ENCODE results near the gene DDR1. TPM values are rescaled to one million over a fixed set of nuclear protein-coding genes. Genes with fewer than 3 reads are reported as not detected.

The DDR1 gene
- total RNA-seq, 1 donor from 2014 or later, result 88.6 TPM

DNA sequence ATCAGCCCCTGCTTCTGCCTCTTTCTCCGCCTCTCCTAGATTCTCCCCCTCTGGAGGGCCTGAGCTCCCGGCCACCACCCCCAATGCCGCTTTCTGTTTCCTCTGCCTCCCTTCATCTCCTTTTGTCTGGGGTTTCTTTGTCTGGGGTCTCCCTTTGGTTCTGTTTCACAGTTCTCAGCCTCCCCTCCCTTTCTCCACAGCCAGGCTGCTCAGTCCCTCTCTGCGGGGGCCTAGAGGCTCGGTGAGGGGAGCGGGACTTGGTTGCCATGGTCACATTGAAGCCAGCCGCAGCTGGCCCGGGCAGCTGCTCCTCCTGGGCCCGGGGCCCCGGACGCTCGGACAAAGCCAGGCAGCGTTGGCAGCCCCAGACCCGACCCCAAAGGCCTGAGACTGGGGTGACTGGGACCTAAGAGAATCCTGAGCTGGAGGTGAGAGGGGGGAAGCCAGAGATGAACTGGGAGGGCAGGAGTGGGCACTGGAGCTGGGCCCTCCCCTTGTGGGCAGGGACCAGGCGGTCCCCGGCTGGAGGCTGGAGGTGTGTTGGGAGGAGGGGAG, 3.5 kb upstream of the DDR1 start:
- no peak for DNase-seq (ENCODE audit: low read depth)

DNA sequence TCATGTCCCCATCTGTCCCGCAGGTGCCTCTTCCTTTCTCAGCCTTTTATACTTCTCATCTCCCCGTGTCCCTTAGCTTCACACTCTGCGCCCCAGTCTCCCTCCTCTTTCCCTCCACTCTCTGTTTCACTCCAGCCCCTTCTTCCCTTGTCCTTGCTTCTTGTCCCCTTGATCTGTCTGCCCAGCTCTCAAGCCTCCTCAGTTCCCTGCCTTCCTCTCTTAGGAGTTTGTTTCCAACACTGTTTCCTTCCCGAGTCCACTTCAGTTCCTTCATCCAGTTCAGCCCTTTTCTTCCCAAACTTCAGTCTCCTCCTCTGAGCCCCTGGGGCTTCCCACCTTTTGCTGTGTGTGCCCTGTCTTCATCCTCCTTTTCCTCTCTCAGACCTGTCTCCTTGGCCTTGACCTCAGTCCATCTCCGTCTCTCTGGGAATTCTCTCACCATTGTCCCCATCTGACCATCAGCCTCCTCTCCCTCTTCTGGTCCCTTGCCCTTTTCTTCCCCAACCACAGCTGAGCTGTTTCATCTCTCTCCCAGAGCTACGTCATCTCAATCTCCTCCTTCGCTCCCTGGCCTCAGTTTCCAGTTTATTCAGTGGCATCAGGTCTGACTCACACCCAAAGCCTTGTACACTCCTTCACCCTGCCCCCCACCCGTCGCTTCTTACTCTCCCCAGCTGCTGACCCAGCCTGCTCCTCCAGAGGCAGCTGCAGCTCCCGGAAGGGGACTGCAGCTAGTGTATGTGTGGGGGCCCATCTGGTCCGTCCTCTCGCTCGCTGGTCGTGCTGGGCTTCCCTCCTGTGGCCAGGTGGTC, 2.7 kb upstream of the DDR1 start:
- peak; percentile 79 for DNase-seq (ENCODE audit: low read depth)

DNA sequence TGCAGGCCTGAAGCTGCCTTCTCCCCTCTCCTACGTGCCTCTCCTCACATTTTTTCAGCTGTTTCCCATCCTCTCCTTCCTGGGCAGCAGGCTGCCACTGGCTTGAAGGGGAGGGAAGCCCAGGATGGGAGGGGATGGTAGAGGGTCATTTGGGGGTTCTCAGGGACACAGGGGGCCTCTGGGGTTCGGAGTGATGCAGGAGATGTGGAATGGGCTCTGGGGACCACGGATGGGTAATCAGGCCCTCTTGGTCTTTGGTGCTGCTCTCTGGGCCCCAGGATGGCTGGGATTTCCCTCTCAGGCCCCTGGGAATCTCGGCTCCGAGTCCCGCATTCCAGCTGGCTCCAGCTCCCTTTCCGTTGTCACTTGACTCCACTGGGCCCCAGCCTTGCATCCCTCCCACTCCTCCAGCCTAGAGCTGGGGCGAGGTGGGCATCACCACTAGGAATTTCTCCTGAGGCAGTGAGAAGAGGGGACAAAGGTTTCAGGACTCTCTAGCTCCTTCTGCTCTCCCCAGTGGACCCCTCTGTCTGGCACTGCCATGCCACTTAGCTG, 2.0 kb upstream of the DDR1 start:
- peak; percentile 46 for DNase-seq (ENCODE audit: low read depth)

DNA sequence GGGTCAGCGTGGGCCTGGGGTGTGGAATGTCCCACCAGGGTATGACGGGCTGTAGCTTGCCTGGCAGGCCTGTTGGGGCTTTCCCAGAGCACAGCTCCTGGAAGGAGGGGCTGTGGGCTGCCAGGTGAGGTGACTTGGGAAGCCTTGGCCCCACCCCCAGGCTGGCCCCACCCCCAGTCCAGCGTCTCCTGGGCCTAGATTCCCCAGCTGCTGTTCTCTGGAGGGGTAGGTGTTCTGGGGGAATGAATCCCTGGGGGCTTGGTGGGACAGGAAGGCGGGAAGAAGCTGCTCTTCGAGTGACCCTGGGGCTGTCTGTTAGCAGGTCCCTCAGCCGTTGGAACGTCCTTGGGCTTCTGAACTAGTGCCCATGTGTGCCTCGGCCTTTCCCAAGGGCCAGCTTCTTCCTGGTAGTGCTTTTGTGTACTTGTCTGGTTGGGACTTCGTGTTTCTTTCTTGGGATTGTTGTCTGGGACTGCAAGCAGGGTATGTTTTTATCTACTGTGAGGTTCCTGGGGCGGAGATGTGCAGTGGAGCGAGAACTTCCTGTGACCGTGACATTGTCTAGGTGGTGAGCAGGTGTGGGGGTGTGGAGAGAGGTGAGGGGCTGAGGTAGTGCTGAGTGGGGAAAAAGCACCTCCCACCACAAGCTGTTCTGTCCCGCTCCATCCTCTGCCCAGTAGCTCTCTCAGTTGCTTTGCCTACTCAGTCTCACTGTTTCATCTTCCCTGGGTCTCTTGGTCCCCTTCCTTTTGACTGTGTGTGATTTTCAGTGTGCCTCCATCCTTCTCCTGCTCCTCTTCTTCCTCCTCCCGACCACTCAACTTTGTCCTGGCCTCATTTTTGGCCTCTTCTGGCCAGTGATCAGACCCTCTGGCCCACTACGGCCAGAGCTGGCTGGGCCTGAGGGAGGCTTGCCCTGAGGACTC, 1.3 kb upstream of the DDR1 start:
- DNase-seq (ENCODE audit: low read depth), result no peak

DNA sequence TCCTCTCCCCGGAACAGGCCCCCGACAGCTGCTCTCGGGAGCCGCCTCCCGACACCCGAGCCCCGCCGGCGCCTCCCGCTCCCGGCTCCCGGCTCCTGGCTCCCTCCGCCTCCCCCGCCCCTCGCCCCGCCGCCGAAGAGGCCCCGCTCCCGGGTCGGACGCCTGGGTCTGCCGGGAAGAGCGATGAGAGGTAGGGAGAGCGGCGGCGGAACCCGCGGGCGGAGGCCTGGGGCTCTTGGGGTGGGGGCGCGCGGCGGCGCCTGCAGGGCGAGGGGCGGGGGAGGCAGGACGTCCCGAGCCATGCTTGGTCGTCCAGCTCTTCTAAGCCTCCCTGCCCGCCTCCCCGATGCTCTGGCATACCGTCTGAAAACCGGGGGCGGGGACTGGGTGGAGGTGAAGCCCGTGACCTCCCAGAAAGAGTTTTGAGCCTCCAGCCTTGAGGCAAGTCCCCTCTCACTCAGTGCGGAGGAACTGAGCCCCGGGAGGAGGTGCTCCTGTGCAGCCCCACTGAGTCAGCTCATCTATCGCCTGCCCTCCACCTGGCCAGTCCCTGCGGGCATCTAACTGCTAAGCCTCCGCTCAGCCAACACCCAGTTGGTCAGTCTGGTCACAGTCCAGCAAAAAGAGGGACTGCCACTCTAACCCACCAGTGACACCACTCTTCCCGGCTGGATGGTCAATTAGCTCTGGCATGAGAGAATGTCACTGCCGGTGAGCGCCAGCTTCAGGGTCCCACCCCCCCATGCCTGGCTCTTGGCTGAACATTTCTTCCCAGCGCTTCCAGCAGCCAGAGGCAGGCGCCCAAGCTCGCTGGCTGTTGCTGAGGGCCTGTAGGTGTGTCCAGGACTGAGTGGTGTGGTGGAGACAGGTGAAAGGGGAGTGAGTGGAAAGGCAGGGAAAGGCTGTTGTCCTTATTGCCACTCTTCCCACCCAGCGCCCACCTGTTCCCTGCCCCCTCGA, 482 bp downstream of the DDR1 start:
- peak; percentile 83 for DNase-seq (ENCODE audit: low read depth)

DNA sequence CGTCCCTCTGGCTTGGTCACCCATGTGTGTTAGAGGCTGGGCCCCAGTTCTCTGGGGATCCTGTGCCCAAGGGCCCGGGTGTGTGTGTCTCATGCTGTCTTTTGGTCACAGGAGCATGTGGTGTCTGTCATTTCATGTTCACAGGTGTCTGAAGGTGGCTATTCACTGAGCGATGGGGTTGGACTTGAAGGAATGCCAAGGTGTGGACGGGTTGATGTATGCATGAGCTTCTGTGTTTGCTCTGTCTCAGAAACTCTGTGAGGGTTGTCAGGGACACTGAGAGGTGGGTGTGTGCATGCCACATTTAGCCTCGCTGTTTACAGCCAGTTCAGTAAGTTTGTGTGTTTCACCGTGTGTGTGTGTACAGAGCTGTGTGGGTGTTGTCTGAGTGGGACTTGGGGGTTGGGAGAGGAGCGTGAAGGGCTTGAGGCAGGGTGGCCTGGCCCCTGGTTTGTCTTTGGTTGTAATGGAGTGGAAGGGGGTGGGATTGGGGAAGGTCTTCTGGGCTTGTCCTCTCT, 1.2 kb downstream of the DDR1 start:
- DNase-seq (ENCODE audit: low read depth), result peak; percentile 60

DNA sequence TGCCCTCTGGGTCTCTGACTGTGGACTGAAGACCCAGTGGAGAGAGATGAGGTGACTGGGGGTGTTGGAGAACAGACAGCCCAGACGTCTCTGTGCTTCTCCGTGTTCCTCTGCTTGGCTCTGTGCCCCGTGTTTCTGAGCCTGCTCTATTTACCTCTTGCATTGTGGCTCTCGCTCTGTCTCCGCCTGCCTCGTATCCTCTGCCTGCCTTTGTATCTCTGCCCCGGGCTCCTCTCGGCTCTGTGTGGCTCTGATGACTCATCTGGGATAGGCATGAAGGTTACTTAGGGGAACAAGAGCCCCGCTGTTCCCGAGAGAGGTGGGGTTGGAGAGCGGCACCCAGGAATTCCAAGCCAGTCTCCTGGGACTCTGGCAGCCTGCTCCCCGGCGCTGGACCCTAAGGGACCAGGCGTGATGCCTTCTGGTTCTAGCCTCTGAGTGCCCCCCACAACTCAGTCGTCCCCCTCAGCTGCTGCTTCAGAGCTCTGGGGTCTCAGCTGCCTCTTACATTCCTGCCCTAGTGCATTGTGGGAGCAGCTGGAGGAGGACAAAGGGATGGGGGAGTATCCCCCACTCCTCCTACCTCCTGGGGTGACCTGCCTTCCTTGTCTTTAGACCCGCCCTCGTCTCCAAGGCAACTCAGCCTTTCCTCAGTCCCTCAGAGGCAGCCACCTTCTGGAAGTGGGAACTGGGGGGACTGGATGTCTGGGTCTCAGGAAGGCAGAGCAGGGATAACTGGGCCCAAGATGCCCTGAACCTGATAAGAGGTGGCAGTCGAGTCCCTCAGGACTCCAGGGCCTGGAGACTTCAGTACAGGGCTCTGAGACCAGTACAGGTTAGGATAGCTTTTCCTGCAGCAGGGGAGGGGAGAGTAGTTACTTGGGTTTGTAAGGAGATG, 1.9 kb downstream of the DDR1 start:
- DNase-seq (ENCODE audit: low read depth), result peak; percentile 91

DNA sequence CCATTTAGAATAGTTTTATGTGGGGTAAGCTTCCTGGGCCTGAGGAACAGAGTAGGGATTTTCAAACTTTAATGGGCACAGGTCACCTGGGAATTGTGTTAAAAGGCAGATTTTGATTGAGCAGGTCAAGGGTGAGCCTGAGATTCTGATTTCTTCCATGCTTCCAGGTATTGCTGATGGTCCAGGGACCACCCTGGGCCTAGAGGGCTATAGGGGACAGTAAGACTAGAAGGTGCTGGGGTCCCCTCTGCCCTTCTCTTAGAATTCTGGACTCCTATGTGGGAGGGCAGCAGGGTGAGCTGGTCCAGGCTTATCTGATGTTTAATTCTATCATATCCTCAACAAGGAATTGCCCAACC, 2.6 kb downstream of the DDR1 start:
- no peak for DNase-seq (ENCODE audit: low read depth)

DNA sequence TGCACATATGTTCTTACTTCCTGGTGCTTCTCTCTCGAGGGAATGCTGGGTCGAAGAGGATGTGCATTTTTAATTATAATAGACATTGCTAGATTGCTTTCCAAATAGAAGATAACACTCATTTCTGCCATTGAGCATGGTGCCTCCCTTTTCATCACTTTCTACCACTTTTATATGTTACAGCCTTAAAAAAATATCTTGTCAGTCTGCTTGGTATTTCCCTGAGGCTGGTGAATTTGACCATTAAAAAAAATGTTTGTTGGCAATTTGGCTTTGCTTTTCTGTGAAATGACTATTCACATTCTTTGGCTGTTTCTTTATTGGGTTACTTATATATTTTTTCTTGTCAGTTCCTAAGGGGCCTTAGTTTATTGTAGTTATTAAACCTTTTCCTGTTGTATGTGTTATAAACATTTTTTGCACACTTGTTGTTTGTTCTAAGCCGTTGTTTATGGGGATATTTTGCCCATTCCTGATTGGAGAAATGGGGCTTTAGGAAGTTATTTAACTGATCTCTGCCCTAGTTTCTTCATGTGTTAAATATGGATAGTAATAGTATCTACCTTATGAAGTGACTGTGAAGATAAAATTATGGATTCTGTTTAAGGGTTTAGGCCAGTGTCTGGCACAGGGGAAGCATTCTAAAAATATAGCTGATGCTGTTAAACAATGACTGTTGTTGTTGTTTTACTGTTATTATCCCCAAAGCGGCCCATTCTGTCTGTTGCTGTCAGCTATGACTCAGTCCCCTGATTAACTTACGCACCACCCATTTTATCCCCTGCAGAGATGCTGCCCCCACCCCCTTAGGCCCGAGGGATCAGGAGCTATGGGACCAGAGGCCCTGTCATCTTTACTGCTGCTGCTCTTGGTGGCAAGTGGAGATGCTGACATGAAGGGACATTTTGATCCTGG, 3.8 kb downstream of the DDR1 start:
- DNase-seq (ENCODE audit: low read depth), result no peak

DNA sequence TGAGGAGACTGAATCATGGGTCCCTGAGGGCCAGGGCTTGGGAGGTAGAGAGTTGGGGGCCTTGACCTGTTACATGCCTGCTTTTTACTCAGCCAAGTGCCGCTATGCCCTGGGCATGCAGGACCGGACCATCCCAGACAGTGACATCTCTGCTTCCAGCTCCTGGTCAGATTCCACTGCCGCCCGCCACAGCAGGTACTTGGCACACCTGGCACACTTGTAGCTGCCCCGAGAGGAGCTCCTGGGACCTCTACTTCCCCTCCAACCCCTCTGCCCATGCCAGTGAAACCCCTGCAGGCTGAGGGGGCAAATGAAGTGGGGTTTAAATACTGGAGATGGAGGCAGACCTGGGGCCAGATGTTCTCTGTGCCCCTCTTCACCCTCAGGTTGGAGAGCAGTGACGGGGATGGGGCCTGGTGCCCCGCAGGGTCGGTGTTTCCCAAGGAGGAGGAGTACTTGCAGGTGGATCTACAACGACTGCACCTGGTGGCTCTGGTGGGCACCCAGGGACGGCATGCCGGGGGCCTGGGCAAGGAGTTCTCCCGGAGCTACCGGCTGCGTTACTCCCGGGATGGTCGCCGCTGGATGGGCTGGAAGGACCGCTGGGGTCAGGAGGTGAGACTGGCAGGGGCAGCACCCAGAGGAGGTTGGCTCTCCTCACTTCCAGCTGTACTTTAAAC, 4.6 kb downstream of the DDR1 start:
- DNase-seq (ENCODE audit: low read depth), result no peak

DNA sequence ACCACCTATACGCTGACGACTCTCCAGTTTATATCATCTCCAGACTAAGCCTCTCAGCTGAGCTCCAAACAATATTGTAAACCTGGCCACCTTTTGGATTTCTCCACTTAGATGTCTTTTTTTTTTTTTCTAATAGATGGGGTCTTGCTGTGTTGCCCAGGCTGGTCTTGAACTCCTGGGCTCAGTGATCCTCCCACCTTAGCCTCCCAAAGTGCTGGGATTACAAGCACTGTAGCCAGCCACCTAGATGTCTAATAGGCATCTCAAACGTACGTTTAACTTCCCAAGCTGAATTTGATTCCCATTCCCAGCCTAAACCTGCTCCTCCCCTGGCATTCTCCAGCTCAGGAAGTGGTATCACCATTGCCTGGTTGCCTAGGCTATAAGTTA, 5.2 kb downstream of the DDR1 start:
- DNase-seq (ENCODE audit: low read depth), result no peak

DNA sequence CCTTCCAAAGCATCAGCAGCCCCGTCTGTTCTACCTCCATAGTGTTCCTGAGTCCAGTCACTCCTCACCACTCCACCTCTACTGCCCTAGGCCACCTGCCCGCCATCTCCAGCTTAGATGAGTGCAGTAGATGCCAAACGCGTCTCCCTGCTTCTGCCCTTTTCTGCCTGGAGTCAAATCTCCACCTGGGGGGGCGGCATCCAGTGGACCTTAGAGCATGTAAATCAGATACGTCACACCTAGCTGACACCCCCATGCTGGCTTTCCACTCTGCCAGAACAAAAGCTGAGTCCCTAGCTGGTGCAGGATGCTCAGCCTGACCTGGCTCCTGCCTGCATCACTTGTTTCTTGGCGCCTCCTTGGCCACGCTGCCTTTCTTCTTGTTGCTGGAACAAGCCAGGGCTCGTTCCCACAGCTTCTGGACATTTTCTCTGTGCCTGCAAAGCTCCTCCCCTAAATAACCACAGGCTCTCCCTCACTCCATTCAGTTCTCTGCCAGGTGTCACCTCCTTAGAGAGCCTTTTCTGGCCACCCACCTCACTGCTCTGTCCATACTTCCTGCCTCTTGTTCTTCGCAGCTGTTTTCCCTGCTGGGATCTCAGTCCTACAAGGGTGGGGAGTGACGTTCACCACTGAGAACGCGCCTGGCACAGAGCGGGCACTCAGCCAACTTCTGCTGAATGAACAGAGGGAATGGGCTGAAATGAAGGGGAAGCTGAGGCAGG, 5.8 kb downstream of the DDR1 start:
- DNase-seq (ENCODE audit: low read depth), result peak; percentile 87

DNA sequence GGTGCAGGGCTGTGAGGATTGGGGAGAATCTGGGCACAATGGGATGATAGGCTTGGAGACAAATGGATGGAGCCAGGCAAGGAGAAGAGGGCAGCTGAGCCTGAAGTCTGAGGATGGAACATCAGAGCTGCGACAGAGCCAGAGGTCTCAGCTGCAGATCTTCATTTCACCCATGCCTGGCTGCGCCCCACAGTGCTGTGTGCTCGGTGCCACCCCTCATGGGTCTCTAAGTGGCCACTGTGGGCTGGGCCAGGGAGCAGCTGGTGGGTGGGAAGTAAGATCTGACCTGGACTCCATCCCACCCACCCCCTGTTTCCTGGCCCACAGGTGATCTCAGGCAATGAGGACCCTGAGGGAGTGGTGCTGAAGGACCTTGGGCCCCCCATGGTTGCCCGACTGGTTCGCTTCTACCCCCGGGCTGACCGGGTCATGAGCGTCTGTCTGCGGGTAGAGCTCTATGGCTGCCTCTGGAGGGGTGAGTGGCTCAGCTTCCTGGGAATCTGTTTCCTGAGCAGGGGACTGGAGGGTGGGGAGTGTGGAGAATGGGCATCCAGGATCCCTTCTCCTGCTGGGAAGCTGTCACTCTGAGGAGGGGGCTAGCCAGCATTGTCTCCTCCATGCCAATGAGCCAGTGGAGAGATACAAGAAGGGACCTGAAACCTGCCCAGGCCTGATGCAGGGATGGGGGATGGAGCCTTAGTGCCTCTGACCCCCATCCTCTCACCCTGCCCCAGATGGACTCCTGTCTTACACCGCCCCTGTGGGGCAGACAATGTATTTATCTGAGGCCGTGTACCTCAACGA, 6.5 kb downstream of the DDR1 start:
- DNase-seq (ENCODE audit: low read depth), result no peak

DNA sequence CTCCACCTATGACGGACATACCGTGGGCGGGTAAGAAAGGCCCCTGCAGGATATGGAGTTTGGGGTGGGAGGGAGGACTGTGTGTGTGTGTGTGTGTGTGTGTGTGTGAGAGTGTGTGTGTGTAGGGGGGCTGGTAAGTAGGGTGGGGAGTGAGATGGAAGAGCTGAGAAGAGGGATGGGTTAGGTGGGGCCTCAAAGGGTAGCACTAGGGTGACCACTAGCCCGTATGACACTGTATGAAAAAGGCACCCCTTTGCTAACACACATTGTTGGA, 7.1 kb downstream of the DDR1 start:
- DNase-seq (ENCODE audit: low read depth), result no peak

DNA sequence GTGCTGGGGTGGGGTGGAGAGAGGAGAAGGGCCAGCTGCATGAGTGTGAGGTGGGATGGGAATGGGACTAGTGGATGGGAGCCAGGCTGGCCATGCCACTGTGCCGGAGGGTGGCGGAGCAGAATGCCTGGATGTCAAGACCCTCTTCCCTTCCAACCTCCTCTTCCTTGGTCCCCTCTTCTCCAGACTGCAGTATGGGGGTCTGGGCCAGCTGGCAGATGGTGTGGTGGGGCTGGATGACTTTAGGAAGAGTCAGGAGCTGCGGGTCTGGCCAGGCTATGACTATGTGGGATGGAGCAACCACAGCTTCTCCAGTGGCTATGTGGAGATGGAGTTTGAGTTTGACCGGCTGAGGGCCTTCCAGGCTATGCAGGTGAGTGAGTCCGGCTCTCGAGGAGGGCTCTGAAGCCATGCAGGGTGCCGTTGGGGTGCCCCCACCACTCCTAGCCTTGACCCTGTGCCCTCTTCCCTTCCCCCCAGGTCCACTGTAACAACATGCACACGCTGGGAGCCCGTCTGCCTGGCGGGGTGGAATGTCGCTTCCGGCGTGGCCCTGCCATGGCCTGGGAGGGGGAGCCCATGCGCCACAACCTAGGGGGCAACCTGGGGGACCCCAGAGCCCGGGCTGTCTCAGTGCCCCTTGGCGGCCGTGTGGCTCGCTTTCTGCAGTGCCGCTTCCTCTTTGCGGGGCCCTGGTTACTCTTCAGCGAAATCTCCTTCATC, 7.7 kb downstream of the DDR1 start:
- no peak for DNase-seq (ENCODE audit: low read depth)

Data from myocyte (in vitro differentiated cells).